ENCODE results near the gene PTBP1.

Gene PTBP1

DNA sequence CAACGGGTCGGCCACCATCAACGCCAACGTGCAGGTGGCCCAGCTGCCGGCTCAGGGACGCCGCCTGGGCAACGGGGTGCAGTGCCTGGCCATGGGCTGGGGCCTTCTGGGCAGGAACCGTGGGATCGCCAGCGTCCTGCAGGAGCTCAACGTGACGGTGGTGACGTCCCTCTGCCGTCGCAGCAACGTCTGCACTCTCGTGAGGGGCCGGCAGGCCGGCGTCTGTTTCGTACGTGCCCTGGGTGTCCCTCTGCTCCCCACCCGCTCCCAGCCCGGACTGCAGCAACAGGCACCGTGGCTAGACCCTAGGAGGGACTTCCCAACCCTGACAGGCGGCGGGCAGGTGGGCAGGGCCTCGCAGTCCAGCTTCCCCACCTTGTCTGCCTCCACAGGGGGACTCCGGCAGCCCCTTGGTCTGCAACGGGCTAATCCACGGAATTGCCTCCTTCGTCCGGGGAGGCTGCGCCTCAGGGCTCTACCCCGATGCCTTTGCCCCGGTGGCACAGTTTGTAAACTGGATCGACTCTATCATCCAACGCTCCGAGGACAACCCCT, 58.4 kb downstream of the PTBP1 start:
- DNase-seq = no peak

DNA sequence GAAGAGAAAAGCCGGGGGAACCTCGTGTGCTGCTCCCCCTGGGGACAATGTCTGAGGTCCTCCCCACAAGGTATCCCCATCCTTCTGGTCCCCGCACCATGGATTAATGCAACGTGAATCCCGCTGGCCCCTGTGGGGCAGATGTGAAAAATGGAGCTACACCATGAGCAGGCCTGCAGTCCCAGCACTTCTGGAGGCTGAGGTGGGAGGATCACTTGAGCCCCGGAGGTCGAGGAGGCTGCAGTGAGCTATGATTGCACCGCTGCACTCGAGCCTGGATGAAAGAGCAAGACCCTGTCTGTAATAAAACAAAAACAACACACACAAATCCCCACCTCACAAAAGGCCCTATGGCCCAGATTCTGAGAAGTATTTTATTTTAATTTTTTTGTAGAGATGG, 61.0 kb downstream of the PTBP1 start:
- DNase-seq = no peak

DNA sequence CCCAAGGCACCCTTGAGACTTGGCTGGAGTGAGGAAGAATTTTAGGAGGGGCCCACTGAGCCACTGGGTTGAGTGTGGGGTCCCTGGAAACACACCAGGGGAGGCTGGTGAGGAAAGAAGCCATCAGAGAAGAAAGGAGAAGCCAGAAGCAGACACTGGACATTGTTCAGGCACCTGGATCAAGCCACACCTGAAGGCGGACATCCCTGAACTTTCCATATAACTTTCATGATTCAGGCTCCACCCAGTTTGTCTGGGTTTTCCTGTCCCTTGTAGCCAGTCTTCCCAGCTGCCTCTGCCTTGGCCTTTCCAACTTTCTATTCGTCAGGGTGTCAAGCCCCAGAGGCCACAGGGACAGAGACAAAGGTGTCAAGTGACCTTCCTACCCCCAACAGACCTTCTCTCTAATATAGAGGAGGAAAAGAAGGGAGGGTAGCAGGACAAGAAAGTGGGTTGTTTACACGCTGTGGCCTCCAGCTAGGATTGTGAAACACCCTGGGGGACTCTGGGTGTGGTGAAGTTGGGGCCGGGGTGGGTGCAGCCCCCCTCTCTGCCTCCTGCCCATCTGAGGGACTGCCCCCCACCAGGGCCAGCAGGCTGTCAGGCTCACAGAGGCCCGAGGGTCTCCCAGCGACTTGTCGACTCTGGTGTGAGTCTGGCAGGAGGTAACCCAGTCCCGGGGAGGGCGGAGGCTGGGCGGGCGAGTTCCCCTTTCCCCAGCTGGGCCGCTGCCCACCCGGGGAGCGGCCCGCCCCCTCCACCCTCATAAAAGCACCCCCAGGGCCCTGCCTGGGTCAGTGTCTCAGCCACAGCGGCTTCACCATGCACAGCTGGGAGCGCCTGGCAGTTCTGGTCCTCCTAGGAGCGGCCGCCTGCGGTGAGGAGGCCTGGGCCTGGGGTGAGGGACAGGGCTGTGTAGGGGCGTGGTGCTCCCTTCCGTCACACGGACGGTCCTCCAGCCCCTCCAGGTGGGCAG, 61.9 kb downstream of the PTBP1 start, which contains the start of gene CFD:
Gene CFD, plus strand, starts transcription at position 797 of the 976 bp plus-strand sequence. Its CDS starts 26 bp downstream, at position 823.
- DNase-seq = no peak

DNA sequence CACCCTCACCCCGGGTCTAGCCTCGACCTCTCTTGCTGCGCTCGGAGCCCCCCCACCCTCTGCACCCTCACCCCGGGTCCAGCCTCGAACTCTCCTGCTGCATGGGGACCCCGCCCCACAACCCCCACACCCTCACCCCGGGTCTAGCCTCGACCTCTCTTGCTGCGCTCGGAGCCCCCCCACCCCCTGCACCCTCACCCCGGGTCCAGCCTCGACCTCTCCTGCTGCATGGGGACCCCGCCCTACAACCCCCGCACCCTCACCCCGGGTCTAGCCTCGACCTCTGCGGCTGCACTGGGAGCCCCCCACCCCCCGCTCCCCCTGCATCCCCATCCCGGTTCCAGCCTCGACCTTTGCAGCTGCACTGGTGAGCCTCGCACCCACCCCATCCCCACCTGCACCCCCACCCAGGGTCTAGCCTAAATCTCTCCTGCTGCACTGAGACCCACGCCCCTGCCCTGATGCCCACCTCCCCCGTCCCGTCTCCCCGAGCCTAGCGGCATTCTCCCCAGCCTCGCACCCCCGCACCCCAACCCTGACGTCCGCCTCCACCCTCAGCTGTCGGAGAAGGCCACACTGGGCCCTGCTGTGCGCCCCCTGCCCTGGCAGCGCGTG, 64.0 kb downstream of the PTBP1 start:
- no peak for DNase-seq
